Gastrocnemius medialis (tissue), 4 donors: ENCODE measurements around the gene PRMT7.

Experiments
- POLR2A ChIP-seq, 2 donors: fragments of 450-650 bp; IDR thresholded peaks; one replicate each; pipeline ENCODE4 v1.6.1; 2017; ENCODE audit warnings: antibody characterized with exemption in 2 of 2, mild to moderate bottlenecking in 2 of 2, moderate library complexity in 2 of 2
- TF ChIP-seq, protein P1 (sequence below), 5 experiments: fragments of 450-650 bp in 3 of 5; fragments of 200-600 bp in 2 of 5; sonication (generic) in 2 of 5; IDR thresholded peaks in 4 of 5; conservative IDR thresholded peaks in 1 of 5; 1 replicate in 4 of 5; 2 replicates in 1 of 5; pipeline ENCODE4 v1.5.1; 2016 to 2019; ENCODE audit warnings: antibody characterized with exemption in 5 of 5, mild to moderate bottlenecking in 3 of 5, moderate library complexity in 3 of 5

DNA sequence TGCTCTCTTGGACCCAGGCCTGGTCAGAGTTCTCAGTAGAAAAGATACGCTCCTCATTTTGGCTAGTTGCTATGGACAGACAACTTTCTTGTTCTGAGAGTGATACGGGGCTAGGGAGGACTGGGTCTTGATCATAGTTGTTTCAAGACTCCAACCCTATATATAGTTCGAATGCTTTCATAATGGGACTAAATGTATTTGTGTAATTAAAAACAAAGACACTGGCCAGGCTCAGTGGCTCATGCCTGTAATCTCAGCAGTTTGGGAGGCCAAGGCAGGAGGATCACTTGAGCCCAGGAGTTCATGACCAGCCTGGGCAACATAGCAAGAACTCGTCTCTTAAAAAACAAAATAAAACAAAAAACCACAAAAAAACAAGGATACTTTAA, 28.8 kb upstream of the PRMT7 start:
- peak in 1 of 2 donors; percentile 10 for TF ChIP-seq POLR2A (IDR thresholded peaks at IDR 0.05)
- TF ChIP-seq, protein P1, sequence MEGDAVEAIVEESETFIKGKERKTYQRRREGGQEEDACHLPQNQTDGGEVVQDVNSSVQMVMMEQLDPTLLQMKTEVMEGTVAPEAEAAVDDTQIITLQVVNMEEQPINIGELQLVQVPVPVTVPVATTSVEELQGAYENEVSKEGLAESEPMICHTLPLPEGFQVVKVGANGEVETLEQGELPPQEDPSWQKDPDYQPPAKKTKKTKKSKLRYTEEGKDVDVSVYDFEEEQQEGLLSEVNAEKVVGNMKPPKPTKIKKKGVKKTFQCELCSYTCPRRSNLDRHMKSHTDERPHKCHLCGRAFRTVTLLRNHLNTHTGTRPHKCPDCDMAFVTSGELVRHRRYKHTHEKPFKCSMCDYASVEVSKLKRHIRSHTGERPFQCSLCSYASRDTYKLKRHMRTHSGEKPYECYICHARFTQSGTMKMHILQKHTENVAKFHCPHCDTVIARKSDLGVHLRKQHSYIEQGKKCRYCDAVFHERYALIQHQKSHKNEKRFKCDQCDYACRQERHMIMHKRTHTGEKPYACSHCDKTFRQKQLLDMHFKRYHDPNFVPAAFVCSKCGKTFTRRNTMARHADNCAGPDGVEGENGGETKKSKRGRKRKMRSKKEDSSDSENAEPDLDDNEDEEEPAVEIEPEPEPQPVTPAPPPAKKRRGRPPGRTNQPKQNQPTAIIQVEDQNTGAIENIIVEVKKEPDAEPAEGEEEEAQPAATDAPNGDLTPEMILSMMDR (IDR thresholded peaks at IDR 0.05 in 4 of 5, conservative IDR thresholded peaks at IDR 0.05 in 1 of 5): no peak
